Parathyroid adenoma (tissue), 2 donors: ENCODE measurements around the gene PLSCR2.

Experiments used
- H2AFZ ChIP-seq: fragments of 300-600 bp; sonication (generic); one replicate; pipeline ENCODE4 v1.7.0; 2017; ENCODE audit warnings: antibody characterized with exemption, mild to moderate bottlenecking
- H3K27ac ChIP-seq: fragments of 300-600 bp; sonication (generic); one replicate; pipeline ENCODE4 v1.7.0; 2017
- H3K27me3 ChIP-seq: fragments of 300-600 bp; sonication (generic); one replicate; pipeline ENCODE4 v1.7.0; 2017; ENCODE audit warnings: low read length; ENCODE audit not compliant: control insufficient read depth, insufficient read depth
- H3K36me3 ChIP-seq: fragments of 300-600 bp; sonication (generic); one replicate; pipeline ENCODE4 v1.7.0; 2017; ENCODE audit warnings: low read length; ENCODE audit not compliant: control insufficient read depth, insufficient read depth
- H3K4me1 ChIP-seq: fragments of 300-600 bp; sonication (generic); one replicate; pipeline ENCODE4 v1.7.0; 2017; ENCODE audit warnings: control low read depth
- H3K4me2 ChIP-seq: fragments of 300-600 bp; sonication (generic); one replicate; pipeline ENCODE4 v1.7.0; 2017; ENCODE audit warnings: low read length
- H3K4me3 ChIP-seq: fragments of 300-600 bp; sonication (generic); one replicate; pipeline ENCODE4 v1.7.0; 2017; ENCODE audit warnings: low read depth, low read length
- H3K79me2 ChIP-seq: fragments of 300-600 bp; sonication (generic); one replicate; pipeline ENCODE4 v1.7.0; 2017; ENCODE audit warnings: control low read depth
- H3K9ac ChIP-seq: fragments of 300-600 bp; sonication (generic); one replicate; pipeline ENCODE4 v1.7.0; 2017; ENCODE audit warnings: mild to moderate bottlenecking
- H3K9me3 ChIP-seq: fragments of 300-600 bp; sonication (generic); one replicate; pipeline ENCODE4 v1.7.0; 2017; ENCODE audit warnings: low read length; ENCODE audit not compliant: control insufficient read depth
- TF ChIP-seq, protein P1 (sequence below): fragments of 300-600 bp; sonication (generic); IDR thresholded peaks from one replicate; pipeline ENCODE4 v1.7.0; 2017; ENCODE audit warnings: antibody characterized with exemption, mild to moderate bottlenecking
- donor health status: primary hyperparathyroidism.

PLSCR2 gene

DNA sequence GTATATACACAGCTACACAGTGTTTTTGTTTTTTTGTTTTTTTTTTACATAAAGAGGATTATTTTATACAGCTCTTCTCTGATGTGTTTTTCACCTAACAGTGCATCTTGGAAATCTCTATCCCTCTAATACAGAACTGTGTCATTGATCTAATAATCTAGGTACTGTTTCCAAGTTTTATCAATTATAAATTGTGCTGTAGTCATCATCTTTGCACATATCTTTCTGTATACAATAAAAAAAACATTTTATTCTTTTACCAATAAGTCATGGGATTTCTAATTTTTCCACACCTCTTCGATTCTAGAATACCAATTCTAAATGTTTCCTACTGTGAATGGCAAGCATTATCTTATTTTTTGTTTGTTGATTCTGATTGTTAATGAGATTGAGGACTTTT is 1.7 kb upstream of the PLSCR2 start:
- H3K27ac ChIP-seq: no peak overlapping the region
- no peak overlapping the region for H2AFZ ChIP-seq
- H3K9me3 ChIP-seq: no peaks in the 10 kb centered on the region
- no peaks in the 10 kb centered on the region for H3K27me3 ChIP-seq
- TF ChIP-seq, protein P1, sequence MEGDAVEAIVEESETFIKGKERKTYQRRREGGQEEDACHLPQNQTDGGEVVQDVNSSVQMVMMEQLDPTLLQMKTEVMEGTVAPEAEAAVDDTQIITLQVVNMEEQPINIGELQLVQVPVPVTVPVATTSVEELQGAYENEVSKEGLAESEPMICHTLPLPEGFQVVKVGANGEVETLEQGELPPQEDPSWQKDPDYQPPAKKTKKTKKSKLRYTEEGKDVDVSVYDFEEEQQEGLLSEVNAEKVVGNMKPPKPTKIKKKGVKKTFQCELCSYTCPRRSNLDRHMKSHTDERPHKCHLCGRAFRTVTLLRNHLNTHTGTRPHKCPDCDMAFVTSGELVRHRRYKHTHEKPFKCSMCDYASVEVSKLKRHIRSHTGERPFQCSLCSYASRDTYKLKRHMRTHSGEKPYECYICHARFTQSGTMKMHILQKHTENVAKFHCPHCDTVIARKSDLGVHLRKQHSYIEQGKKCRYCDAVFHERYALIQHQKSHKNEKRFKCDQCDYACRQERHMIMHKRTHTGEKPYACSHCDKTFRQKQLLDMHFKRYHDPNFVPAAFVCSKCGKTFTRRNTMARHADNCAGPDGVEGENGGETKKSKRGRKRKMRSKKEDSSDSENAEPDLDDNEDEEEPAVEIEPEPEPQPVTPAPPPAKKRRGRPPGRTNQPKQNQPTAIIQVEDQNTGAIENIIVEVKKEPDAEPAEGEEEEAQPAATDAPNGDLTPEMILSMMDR: no peak
- H3K36me3 ChIP-seq: no peaks in the 10 kb centered on the region
- no peaks in the 10 kb centered on the region for H3K79me2 ChIP-seq
- H3K9ac ChIP-seq: no peak overlapping the region
- H3K4me2 ChIP-seq: no peak overlapping the region
- H3K4me3 ChIP-seq: no peak overlapping the region
- H3K4me1 ChIP-seq: no peaks in the 10 kb centered on the region

DNA sequence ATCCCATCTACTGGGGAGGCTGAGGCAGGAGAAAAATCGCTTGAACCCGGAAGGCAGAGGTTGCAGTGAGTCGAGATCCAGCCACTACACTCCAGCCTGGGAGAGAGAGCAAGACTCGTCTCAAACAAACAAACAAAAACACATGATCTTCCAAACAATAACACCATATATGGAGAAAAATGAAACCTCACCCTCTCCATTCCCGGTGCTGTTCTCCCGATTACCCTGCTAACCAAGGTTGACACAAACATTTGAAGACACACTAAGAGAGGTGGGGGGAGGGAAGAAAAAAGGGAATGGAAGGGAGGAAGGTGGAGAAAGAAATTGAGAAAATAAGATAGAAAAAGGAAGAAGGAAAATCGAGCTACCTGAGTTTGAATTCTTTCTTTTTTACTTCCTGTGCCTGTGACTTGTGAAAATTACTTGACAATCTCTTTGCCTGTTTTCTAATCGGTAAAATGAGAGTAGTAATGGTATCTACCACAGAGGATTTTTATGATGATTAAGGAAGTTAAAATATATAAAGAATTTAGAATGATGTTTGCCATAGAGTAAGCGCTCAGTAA is 1.1 kb upstream of the PLSCR2 start:
- H3K9me3 ChIP-seq: no peaks in the 10 kb centered on the region
- no peak overlapping the region for H3K4me2 ChIP-seq
- peak overlapping the region; percentile 86 for H3K4me3 ChIP-seq
- H3K27ac ChIP-seq: no peak overlapping the region
- H3K4me1 ChIP-seq: no peaks in the 10 kb centered on the region
- H3K36me3 ChIP-seq: no peaks in the 10 kb centered on the region
- no peaks in the 10 kb centered on the region for H3K27me3 ChIP-seq
- no peak overlapping the region for H3K9ac ChIP-seq
- no peaks in the 10 kb centered on the region for H3K79me2 ChIP-seq
- H2AFZ ChIP-seq: no peak overlapping the region
- TF ChIP-seq, protein P1: no peak

DNA sequence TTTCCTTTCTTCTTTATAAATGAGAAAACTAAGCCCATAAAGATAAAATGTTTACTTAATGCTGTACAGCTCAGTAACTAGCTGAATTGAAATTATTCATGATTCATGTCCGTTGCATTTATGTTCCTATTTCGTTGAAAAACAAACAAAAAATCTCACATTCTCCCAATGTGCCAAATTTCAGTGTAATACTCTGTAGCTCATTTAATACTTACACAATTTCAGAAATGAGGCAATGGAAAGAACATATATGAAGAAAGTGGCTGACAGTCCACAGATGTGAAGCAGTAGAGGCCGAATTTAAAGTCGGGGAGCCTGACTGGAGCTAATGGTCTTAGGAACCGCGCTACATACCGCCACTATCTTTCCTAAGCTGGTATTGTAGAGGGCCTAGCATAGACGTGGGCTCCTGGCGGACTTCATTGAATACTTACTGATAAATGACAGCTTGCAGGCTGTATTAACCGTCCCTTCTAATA is 651 bp downstream of the PLSCR2 start:
- H3K27me3 ChIP-seq: no peaks in the 10 kb centered on the region
- no peaks in the 10 kb centered on the region for H3K79me2 ChIP-seq
- no peak overlapping the region for H2AFZ ChIP-seq
- H3K36me3 ChIP-seq: no peaks in the 10 kb centered on the region
- H3K4me1 ChIP-seq: no peaks in the 10 kb centered on the region
- H3K9me3 ChIP-seq: no peaks in the 10 kb centered on the region
- H3K4me3 ChIP-seq: peak overlapping the region; percentile 86
- TF ChIP-seq, protein P1: no peak
- peak overlapping the region; percentile 87 for H3K4me2 ChIP-seq
- no peak overlapping the region for H3K9ac ChIP-seq
- no peak overlapping the region for H3K27ac ChIP-seq

DNA sequence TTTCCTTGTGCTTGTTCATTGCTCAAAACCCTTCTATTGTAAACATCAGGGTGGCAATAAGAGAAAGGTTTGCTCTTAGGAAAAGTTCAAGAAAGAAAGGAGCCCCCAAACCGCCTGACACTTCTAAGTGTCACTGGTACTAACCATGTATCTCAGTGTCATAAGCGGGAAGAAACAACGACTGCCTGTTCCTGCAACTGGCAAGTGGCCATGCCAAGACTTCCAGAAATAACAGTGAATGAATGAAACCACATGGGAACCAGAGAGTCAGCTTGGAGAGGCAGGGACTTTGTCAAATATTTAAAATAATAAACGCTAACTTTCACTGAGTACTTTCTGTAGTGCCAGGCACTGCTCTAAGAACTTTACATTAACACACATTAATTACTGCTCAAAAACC is 1.1 kb downstream of the PLSCR2 start:
- Histone ChIP-seq H3K36me3 (no peaks in the 10 kb centered on the region), H3K9me3 (no peaks in the 10 kb centered on the region), H3K9ac (no peak overlapping the region), H3K4me3 (no peak overlapping the region), H3K4me2 (no peak overlapping the region), H3K27ac (no peak overlapping the region), H3K4me1 (no peaks in the 10 kb centered on the region), H3K27me3 (no peaks in the 10 kb centered on the region), H2AFZ (no peak overlapping the region), H3K79me2 (no peaks in the 10 kb centered on the region)
- TF ChIP-seq, protein P1: no peak

DNA sequence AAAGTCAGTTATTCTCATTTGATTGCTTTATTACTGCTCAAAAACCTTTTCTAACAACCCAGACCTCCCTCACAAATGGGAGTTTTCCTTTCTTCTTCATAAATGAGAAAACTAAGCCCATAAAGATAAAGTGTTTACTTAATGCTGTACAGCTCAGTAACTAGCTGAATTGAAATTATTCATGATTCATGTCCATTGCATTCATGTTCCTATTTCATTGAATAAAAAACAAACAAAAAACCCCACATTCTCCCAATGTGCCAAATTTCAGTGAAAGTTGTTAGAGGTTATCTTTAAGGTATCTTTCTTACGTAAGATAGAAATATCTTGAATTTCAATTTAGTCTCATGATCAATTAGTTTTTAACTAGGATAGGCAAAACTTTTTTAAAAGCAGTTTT is 2.8 kb downstream of the PLSCR2 start:
- Histone ChIP-seq H3K79me2 (no peaks in the 10 kb centered on the region), H3K9me3 (no peaks in the 10 kb centered on the region)

More for the DNA sequence above, 2.8 kb downstream of the PLSCR2 start:
- Histone ChIP-seq H3K4me1 (no peaks in the 10 kb centered on the region), H3K4me3 (no peak overlapping the region), H3K27ac (no peak overlapping the region), H3K4me2 (no peak overlapping the region), H3K9ac (no peak overlapping the region), H3K27me3 (no peaks in the 10 kb centered on the region), H2AFZ (no peak overlapping the region), H3K36me3 (no peaks in the 10 kb centered on the region)
- TF ChIP-seq, protein P1: no peak
